H1 (cell line): ENCODE results near the gene NKX2-1. TPM values are rescaled to one million over a fixed set of nuclear protein-coding genes. Genes with fewer than 3 reads are reported as not detected.
A peak's percentile ranks its signal among the peaks of the same experiment; 100 is the strongest.

Experiments used
- CTCF ChIA-PET: fragments of 300-600 bp; sonication (Branson Sonifier 250); formaldehyde crosslinking; loops from one replicate; lab custom pipeline; 2021; ENCODE audit not compliant: partially characterized antibody; lab: Charles Lee
- POLR2A ChIA-PET: fragments of 300-600 bp; sonication (Branson Sonifier 250); formaldehyde crosslinking; loops from one replicate; lab custom pipeline; 2021; ENCODE audit warnings: inconsistent platforms; ENCODE audit not compliant: partially characterized antibody; lab: Charles Lee
- DNase-seq, 2 experiments: peaks; one replicate each; pipeline versions ENCODE4 v3.0.0 to v3.0.0-alpha.2; 2010 to 2022; ENCODE audit warnings: low spot score in 2 of 2, low read depth in 1 of 2, mixed read lengths in 1 of 2
- FAIRE-seq: peaks from 2 replicates; lab custom pipeline; 2011; peaks lifted over from hg19 to GRCh38; lab: Jason Lieb, UNC
- H2AFZ ChIP-seq: 2 replicates; pipeline ENCODE4 v1.8.1; 2012; ENCODE audit warnings: low read length, inconsistent platforms
- H2AK5ac ChIP-seq: 2 replicates; pipeline ENCODE4 v1.6.1; 2013; ENCODE audit warnings: low read depth, low read length
- H2BK120ac ChIP-seq: replicated peaks from 2 replicates; pipeline ENCODE3; 2013; ENCODE audit warnings: low read depth, low read length, inconsistent platforms
- H2BK12ac ChIP-seq: 2 replicates; pipeline ENCODE4 v1.6.1; 2013; ENCODE audit warnings: low read depth, low read length
- H2BK15ac ChIP-seq: 2 replicates; pipeline ENCODE4 v1.6.1; 2013; ENCODE audit warnings: low read length
- H2BK20ac ChIP-seq: 2 replicates; pipeline ENCODE4 v1.6.1; 2013; ENCODE audit warnings: low read length
- H2BK5ac ChIP-seq: 2 replicates; pipeline ENCODE4 v1.6.1; 2013; ENCODE audit warnings: low read depth, low read length
- H3K14ac ChIP-seq: 2 replicates; pipeline ENCODE4 v1.6.1; 2013; ENCODE audit warnings: inconsistent platforms; ENCODE audit not compliant: insufficient read length
- H3K18ac ChIP-seq: 2 replicates; pipeline ENCODE4 v1.6.1; 2013; ENCODE audit warnings: low read length; ENCODE audit errors: extremely low read depth
- H3K23ac ChIP-seq: 2 replicates; pipeline ENCODE4 v1.6.1; 2013; ENCODE audit warnings: inconsistent platforms; ENCODE audit not compliant: insufficient read length
- H3K23me2 ChIP-seq: 2 replicates; pipeline ENCODE4 v1.6.1; 2013; ENCODE audit warnings: low read depth, low read length
- H3K27ac ChIP-seq: 2 replicates; pipeline ENCODE4 v1.6.1; 2011; ENCODE audit warnings: low read depth, low read length, inconsistent platforms
- H3K27me3 ChIP-seq, 4 experiments: replicated peaks in 1 of 4; 1 replicate in 1 of 4; 2 replicates in 3 of 4; pipeline versions ENCODE4 v1.6.1 to v1.8.1; 2011 to 2013; ENCODE audit warnings: low read length in 3 of 4, mild to moderate bottlenecking in 3 of 4, inconsistent platforms in 2 of 4, mixed read lengths in 2 of 4, moderate library complexity in 1 of 4; ENCODE audit not compliant: control insufficient read depth in 3 of 4, insufficient read depth in 3 of 4; ENCODE audit errors: extremely low read depth in 1 of 4
- H3K36me3 ChIP-seq, 4 experiments: 2 replicates each; pipeline versions ENCODE4 v1.6.1 to v1.8.1; 2011 to 2013; ENCODE audit warnings: mild to moderate bottlenecking in 4 of 4, low read length in 3 of 4, moderate library complexity in 2 of 4, control low read depth in 1 of 4, inconsistent platforms in 1 of 4; ENCODE audit not compliant: insufficient read depth in 4 of 4, control insufficient read depth in 2 of 4
- H3K4ac ChIP-seq: replicated peaks from 2 replicates; pipeline ENCODE3; 2013; ENCODE audit warnings: low read length, low read depth, mixed read lengths, inconsistent platforms; ENCODE audit not compliant: insufficient read length
- H3K4me1 ChIP-seq, 4 experiments: replicated peaks in 1 of 4; 1 replicate in 1 of 4; 2 replicates in 3 of 4; pipeline versions ENCODE4 v1.6.1 to v1.8.1; 2011 to 2013; ENCODE audit warnings: low read length in 3 of 4, inconsistent platforms in 2 of 4, mixed read lengths in 1 of 4; ENCODE audit not compliant: insufficient read depth in 4 of 4, control insufficient read depth in 3 of 4
- H3K4me2 ChIP-seq, 2 experiments: 2 replicates each; pipeline versions ENCODE4 v1.6.1 to v1.8.1; 2011 to 2013; ENCODE audit warnings: low read depth in 2 of 2, low read length in 2 of 2, control low read depth in 1 of 2, inconsistent platforms in 1 of 2, mild to moderate bottlenecking in 1 of 2; ENCODE audit not compliant: insufficient read depth in 1 of 2
- H3K4me3 ChIP-seq, 4 experiments: fragments of 200-600, 300-600 bp in 1 of 4; sonication (generic), shearing (Covaris generic), sonication (Bioruptor Twin) in 1 of 4; 2 replicates each; pipeline versions ENCODE4 v1.5.1 to v1.8.1; 2011 to 2016; ENCODE audit warnings: low read length in 4 of 4, low read depth in 3 of 4, control low read depth in 2 of 4, inconsistent platforms in 2 of 4, mild to moderate bottlenecking in 2 of 4, mixed read lengths in 1 of 4, moderate library complexity in 1 of 4; ENCODE audit not compliant: insufficient read depth in 2 of 4; ENCODE audit errors: extremely low read depth in 1 of 4
- H3K56ac ChIP-seq: replicated peaks from 2 replicates; pipeline ENCODE3; 2013; ENCODE audit warnings: low read depth, mild to moderate bottlenecking, mixed read lengths, low read length, inconsistent platforms; ENCODE audit not compliant: insufficient read length
- H3K79me1 ChIP-seq: 2 replicates; pipeline ENCODE4 v1.6.1; 2013; ENCODE audit warnings: low read depth, low read length, control low read depth
- H3K79me2 ChIP-seq, 2 experiments: 2 replicates each; pipeline versions ENCODE4 v1.6.1 to v1.8.1; 2012 to 2013; ENCODE audit warnings: low read length in 2 of 2, mild to moderate bottlenecking in 2 of 2, inconsistent platforms in 1 of 2; ENCODE audit not compliant: insufficient read depth in 2 of 2, control insufficient read depth in 1 of 2
- H3K9ac ChIP-seq, 4 experiments: replicated peaks in 1 of 4; 1 replicate in 1 of 4; 2 replicates in 3 of 4; pipeline versions ENCODE4 v1.6.1 to v1.8.1; 2011 to 2013; ENCODE audit warnings: low read depth in 3 of 4, low read length in 3 of 4, control low read depth in 2 of 4, mild to moderate bottlenecking in 2 of 4, moderate library complexity in 2 of 4, inconsistent platforms in 1 of 4; ENCODE audit errors: extremely low read depth in 1 of 4
- H3K9me3 ChIP-seq, 2 experiments: 2 replicates each; pipeline versions ENCODE4 v1.6.1 to v1.8.1; 2012 to 2013; ENCODE audit warnings: mild to moderate bottlenecking in 2 of 2, moderate library complexity in 2 of 2, control low read depth in 1 of 2, inconsistent platforms in 1 of 2, low read depth in 1 of 2, low read length in 1 of 2, mixed read lengths in 1 of 2; ENCODE audit not compliant: insufficient read depth in 2 of 2
- H4K20me1 ChIP-seq, 2 experiments: replicated peaks in 1 of 2; 2 replicates each; pipeline versions ENCODE3 to v1.8.1; 2011 to 2013; ENCODE audit warnings: inconsistent platforms in 2 of 2, low read length in 2 of 2, mild to moderate bottlenecking in 1 of 2; ENCODE audit not compliant: insufficient read depth in 2 of 2, control insufficient read depth in 1 of 2
- H4K5ac ChIP-seq: 2 replicates; pipeline ENCODE4 v1.6.1; 2013; ENCODE audit warnings: low read length, low read depth, mixed read lengths, inconsistent platforms; ENCODE audit not compliant: insufficient read length
- H4K8ac ChIP-seq: 2 replicates; pipeline ENCODE4 v1.8.0; 2013; ENCODE audit warnings: mild to moderate bottlenecking, moderate library complexity, low read length, inconsistent platforms; ENCODE audit not compliant: insufficient read depth; ENCODE audit errors: extremely low read depth
- H4K91ac ChIP-seq: replicated peaks from 2 replicates; pipeline ENCODE3; 2013; ENCODE audit warnings: low read length, mixed read lengths, inconsistent platforms; ENCODE audit not compliant: insufficient read length
- BACH1 ChIP-seq: IDR thresholded peaks from 2 replicates; pipeline ENCODE4 v1.6.1; 2012; ENCODE audit warnings: low read length, improper control_type of control experiment
- CBX5 ChIP-seq: fragments of 300-800, 300-1000 bp; sonication (generic); IDR thresholded peaks from 2 replicates; pipeline ENCODE4 v1.7.1; 2016; ENCODE audit warnings: antibody characterized with exemption, low read length, low read depth
- EP300 ChIP-seq, 2 experiments: IDR thresholded peaks; 1 replicate in 1 of 2; 2 replicates in 1 of 2; pipeline ENCODE4 v1.6.1; 2011 to 2012; ENCODE audit warnings: low read depth in 2 of 2, low read length in 2 of 2, mild to moderate bottlenecking in 2 of 2, borderline replicate concordance in 1 of 2, inconsistent platforms in 1 of 2, moderate library complexity in 1 of 2
- JUN ChIP-seq: IDR thresholded peaks from 2 replicates; pipeline ENCODE4 v1.6.1; 2011; ENCODE audit warnings: low read depth, mild to moderate bottlenecking, improper control_type of control experiment, low read length
- PHF8 ChIP-seq: fragments of 200-600 bp; sonication (generic); conservative IDR thresholded peaks from 2 replicates; pipeline ENCODE4 v1.7.1; 2012; ENCODE audit warnings: low read depth, mild to moderate bottlenecking, inconsistent platforms, low read length, moderate library complexity
- WGBS, 2 experiments: shearing (Covaris generic) in 1 of 2; methylation state at CpG; one replicate each; pipeline versions ENCODE4 v1.1.6 to v1.1.7; 2013 to 2015; ENCODE audit warnings: low lambda C conversion rate in 2 of 2, mixed read lengths in 2 of 2, inconsistent platforms in 1 of 2, low coverage in 1 of 2, missing lambda C conversion rate in 1 of 2; ENCODE audit not compliant: insufficient replicate concordance in 2 of 2, insufficient coverage in 1 of 2, insufficient read length in 1 of 2; ENCODE audit errors: extremely low coverage in 1 of 2, missing lambda C conversion rate in 1 of 2; 5-methylcytosine and 5-hydroxymethylcytosine counted together
- polyA plus RNA-seq, 7 experiments: library from polyadenylated mRNA; depleted of rRNA in 3 of 7; stranded (reverse) in 5 of 7; unstranded in 2 of 7; fragments of >200 nt in 5 of 7; fragments of 200-250 nt in 2 of 7; gene quantifications; 1 replicate in 5 of 7; 2 replicates in 1 of 7; 4 replicates in 1 of 7; pipeline versions ENCODE4 v1.2.1 to v1.2.3, GENCODE V29; 2011 to 2013; ENCODE audit warnings: missing spikeins in 2 of 7, mixed read lengths in 2 of 7
- total RNA-seq: library from RNA; stranded (reverse); fragmentation: NEBNext Ultra II Directional; extraction: Animal tissue kit (Norgen Biotek cat#: 25700); gene quantifications from 2 replicates; pipeline ENCODE4 v1.2.1, GENCODE V29; 2021

NKX2-1 gene
- total and polyA plus RNA-seq, 2 of the 8 experiments (the other 6 are each of a cell fraction or from before 2014, with no cell fraction given) = not detected

- H3K79me2 ChIP-seq = no peaks in the 10 kb centered on the region
- TF ChIP-seq BACH1 (peak; percentile 24; the same call in 1 of the 2 replicates), EP300 (IDR thresholded peaks at IDR 0.05; ENCODE audit: borderline replicate concordance in 1 of 2, low read depth in 2 of 2, low read length in 2 of 2) (no peak), CBX5 (no peak), JUN (no peak), PHF8 (no peak)
Measured at GRCh38 chr14:36517242-36518030, 2.6 kb downstream of the NKX2-1 start.

More at GRCh38 chr14:36517242-36518030, 2.6 kb downstream of the NKX2-1 start:
- H4K20me1 ChIP-seq = peaks cover 33 to 34% of the 10 kb centered on the region in 2 experiments
- H3K56ac ChIP-seq = no peak overlapping the region
- peaks cover 0 to 9% (median 0%) of the 10 kb centered on the region in 4 experiments; a peak in 1 of 8 replicates for H3K36me3 ChIP-seq
- peak overlapping the region; percentile 30 to 57; a peak in 2 of 4 replicates for H3K4me2 ChIP-seq
- ChIA-PET POLR2A (interaction anchor here (1.3 to 3.9 kb wide), 2 partner anchors 12 to 133 kb away, joined by 3 to 19 read pairs; no protein-coding TSS in a partner anchor), CTCF (interaction anchor here (1.8 to 11.9 kb wide), 3 partner anchors 6 to 72 kb away, joined by 16 to 395 read pairs (median 202); partner anchors contain the start of gene NKX2-8)
- H4K91ac ChIP-seq = no peak overlapping the region
- no peak overlapping the region; a peak in 1 of 8 replicates for H3K4me3 ChIP-seq
- H3K23ac ChIP-seq = no peak overlapping the region
- no peak overlapping the region for H4K5ac ChIP-seq
- no peak overlapping the region for H3K9ac ChIP-seq
- peak in 1 of 2 experiments; percentile 66 for DNase-seq
- peaks cover 0 to 39% (median 24%) of the 10 kb centered on the region in 4 experiments; a peak in 5 of 7 replicates for H3K4me1 ChIP-seq
- no peak overlapping the region for H3K14ac ChIP-seq
- H2BK120ac ChIP-seq = no peak overlapping the region
- peaks cover 95 to 100% (median 98%) of the 10 kb centered on the region in 4 experiments; a peak in 6 of 7 replicates for H3K27me3 ChIP-seq
- no peak overlapping the region for H2BK12ac ChIP-seq
- 0 out of 2 replicates have a peak overlapping the region, but pooled peaks have one; percentile 48 for H2BK20ac ChIP-seq
- FAIRE-seq = no peak
- H2AK5ac ChIP-seq = no peak overlapping the region
- H2AFZ ChIP-seq = no peak overlapping the region
- H3K23me2 ChIP-seq = peaks cover 6% of the 10 kb centered on the region; the same call in 1 of the 2 replicates
- H3K27ac ChIP-seq = no peak overlapping the region
- no peak overlapping the region for H2BK5ac ChIP-seq
- WGBS, 2 experiments = 3% methylated on average over 64 of the region's 87 CpGs; no CpG with 5 or more reads in 1 of the 2 experiments
- H2BK15ac ChIP-seq = no peak overlapping the region
- H3K4ac ChIP-seq = no peak overlapping the region
- H3K18ac ChIP-seq = no peak overlapping the region; the same call in 1 of the 2 replicates
- H3K79me1 ChIP-seq = no peaks in the 10 kb centered on the region
- no peaks in the 10 kb centered on the region for H3K9me3 ChIP-seq
- peak overlapping the region; percentile 72; the same call in 1 of the 2 replicates for H4K8ac ChIP-seq
